GM19035 (cell line): ENCODE data around the gene NSUN4.

Experiments
- ATAC-seq: cut with Tn5 transposase; IDR thresholded peaks from one replicate; pipeline ENCODE4 v1.9.1; 2021; ENCODE audit not compliant: unreplicated experiment

Gene NSUN4

DNA sequence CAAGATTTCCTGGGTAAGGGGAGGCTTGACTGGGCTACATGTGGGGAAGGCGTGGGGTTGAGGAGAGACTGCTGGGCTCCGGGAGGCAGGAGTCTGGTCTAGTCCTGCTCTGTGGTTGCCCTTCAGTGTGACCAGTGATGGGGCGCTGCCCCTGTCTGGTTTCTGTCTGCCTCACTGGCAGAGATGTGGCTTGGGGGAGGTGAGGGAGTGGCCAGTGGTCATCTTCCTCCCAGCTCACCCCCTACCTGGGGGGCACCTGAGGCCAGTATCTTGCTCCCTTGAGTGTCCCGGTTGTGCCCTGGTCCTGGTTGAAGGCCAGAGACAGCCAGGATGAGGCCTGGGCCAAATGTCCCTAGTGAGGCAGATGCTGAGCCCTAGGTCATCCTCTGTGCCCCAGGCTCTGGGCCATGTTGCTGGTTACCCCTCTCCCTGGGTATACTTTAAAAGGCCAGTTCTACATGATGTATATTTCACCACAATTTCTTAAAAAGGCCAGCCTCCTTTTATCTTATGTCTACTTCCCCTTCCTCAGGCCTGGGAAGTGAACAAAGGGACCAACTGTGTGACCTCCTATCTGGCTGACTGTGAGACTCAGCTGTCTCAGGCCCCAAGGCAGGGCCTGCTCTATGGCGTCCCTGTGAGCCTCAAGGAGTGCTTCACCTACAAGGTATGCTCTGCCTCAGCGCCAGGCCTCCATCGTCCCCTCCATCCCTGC, 64.0 kb downstream of the NSUN4 start:
- no peak for ATAC-seq

DNA sequence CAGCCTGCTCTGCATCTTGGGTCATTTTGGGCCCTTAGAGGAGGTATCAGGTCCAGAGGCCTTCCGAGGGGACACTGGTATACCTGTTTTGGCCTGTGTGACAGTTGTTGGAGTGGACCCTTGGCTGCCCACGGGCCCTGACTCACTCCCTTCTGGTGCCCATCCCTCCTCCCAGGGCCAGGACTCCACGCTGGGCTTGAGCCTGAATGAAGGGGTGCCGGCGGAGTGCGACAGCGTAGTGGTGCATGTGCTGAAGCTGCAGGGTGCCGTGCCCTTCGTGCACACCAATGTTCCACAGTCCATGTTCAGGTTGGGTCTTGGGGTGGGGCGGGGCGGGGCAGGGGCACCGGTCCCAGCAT, 64.6 kb downstream of the NSUN4 start:
- no peak for ATAC-seq

DNA sequence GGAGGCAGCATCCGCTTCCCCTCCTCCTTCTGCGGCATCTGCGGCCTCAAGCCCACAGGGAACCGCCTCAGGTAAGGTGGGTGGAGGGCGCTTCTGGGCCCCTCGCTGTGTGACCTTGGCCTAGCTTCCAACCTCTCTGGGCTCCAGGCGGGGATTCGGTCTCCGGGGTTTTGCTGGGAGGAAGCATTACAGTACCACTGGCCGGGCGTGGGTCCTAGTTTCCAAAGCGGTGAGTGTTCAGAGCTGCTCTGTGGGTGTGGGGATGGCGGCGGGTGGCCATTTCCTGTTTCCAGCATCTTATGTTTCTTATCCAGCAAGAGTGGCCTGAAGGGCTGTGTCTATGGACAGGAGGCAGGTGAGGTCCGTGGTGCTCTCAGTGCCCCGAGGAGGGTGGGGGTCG, 65.1 kb downstream of the NSUN4 start:
- no peak for ATAC-seq

GRCh38 chr1:46406881-46407608, 66.4 kb downstream of the NSUN4 start:
- no peak for ATAC-seq

- no peak for ATAC-seq
These were observed 67.0 kb downstream of the NSUN4 start for GRCh38 chr1:46407636-46408035.

DNA sequence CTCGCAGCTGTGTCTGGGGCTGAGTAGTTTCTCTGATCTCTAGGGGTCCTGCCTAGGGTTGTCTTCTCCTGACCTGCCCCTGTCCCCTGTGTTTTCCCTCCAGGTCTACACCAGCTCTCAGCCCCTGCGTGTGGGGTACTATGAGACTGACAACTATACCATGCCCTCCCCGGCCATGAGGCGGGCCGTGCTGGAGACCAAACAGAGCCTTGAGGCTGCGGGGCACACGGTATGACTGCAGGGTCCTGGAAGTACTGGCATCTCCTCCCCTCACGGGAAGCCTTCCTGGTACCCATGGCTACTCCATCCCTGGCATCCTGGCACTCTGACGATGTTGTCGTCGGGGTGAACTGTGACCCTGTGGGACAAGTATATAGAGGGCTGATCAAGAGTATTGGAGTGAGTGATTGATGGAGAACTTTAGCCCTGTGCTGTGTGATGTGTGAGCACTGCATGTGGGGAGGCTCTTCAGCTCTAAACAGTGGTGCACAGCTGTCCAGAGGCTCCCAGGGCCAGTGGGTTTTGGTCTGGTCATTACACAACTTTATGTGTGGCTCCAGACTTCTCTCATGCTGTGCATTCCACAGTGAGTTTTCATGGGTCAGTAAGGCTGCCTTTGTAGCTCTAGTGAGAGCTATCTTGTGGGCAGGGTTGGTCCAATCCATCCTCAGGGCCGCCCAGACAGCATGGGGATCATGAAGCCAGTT, 67.9 kb downstream of the NSUN4 start:
- no peak for ATAC-seq

DNA sequence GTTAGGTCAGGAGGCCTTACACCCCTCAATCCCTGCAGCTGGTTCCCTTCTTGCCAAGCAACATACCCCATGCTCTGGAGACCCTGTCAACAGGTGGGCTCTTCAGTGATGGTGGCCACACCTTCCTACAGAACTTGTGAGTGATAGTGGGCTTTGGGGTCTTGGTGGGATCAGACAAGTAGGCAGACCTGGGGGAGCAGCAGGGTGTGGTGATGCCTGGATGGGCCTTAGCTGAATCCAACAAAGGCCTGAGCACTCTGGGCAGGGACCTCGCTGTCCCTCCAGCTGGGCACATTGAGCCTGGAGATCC, 68.4 kb downstream of the NSUN4 start:
- ATAC-seq, result no peak

- no peak for ATAC-seq
These were observed 69.8 kb downstream of the NSUN4 start for GRCh38 chr1:46410156-46411009.

DNA sequence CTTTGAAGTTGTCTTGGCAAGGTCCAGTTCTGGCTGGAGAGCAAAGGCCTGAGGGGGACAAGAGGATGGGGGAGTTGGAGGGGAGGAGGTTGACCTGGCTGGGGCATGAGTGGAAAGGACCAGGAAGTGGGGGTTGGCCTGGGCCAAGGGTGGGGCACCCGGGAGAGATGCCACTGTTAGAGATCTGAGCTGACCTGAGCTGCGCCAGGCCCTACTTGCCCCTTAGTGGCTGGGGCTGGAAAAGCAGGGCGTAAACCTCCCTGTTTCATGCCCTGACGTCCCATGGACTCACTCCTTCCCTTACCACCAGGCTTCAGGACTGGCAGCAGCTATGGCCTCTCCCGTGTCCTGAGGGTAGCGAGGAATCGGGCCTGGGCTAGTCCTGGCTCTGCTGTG, 70.4 kb downstream of the NSUN4 start:
- no peak for ATAC-seq
